ENCODE data around the gene LIME1.
A peak's percentile ranks its signal among the peaks of the same experiment; 100 is the strongest.
"Not testable (repeated sequence)": the region's sequence is repeated elsewhere in the genome, so short reads cannot be mapped to it uniquely, and the experiment has no call there.

Gene LIME1

DNA sequence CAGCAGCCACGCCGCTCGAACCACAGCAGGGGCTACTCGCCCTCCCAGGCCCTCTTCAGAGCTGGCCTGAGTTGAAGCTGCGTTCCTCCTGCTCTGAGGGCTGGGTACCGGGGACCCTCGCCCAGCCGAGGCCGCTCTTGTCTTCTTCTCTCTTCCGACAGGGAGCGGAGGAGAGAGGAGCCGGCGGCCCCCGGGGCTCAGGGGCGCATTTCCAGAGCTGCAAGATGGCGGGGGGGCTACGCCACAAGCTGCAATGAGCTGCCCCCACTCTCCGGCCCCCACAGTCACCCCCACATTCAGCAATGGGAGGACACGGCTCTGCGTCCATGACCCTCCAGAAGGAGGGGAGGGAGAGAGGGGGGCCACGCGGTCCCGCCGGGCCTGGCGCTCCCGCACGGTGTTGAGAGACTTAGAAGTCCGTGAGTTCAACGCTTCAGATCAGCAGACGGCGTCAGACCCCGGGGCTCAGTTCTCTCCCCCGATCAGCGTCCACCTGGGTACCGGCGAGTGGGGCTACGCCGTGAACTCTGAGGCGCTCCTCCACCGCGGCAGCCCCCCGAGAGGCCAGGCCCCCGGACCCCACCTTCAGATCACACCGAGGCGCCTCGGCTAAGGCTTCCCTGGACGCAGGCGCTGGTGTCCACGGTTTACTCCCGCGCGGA, 34.7 kb downstream of the LIME1 start:
- no peak for DNase-seq (ENCODE audit: low read depth in 2 of 2)

GRCh38 chr20:63772781-63773518, 36.5 kb downstream of the LIME1 start:
- DNase-seq (ENCODE audit: low read depth in 2 of 2), result no peak

DNA sequence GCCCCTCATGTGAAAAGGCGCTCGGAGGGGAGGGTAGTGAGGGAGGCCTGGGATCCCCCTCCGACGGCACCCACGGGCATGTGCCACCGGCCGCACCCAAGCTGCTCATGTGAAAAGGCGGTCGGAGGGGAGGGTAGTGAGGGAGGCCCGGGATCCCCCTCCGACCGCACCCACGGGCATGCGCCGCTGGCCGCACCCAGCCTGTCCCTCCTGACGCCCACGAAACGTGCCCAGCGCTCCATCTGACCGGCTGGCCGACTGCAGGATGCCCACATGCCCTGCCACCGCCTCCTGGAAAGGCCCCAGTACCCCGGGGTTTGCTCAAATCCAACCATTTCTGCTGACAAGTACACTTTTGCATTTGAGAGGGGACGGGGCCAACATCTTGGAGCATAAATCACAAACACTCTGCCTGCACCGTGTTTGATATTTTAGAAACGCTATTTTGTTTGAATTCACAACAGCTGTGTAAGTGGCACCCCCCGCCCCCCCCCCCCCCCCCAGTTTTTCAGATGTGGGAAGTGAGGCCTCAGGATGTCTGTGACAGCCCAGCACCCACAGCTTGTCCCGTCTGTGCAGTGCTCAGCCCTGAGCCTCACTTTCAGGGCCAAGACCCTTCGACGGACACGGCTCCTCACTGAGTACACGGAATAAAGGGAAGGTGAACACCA, 37.2 kb downstream of the LIME1 start:
- DNase-seq (ENCODE audit: low read depth in 2 of 2), result no peak

DNA sequence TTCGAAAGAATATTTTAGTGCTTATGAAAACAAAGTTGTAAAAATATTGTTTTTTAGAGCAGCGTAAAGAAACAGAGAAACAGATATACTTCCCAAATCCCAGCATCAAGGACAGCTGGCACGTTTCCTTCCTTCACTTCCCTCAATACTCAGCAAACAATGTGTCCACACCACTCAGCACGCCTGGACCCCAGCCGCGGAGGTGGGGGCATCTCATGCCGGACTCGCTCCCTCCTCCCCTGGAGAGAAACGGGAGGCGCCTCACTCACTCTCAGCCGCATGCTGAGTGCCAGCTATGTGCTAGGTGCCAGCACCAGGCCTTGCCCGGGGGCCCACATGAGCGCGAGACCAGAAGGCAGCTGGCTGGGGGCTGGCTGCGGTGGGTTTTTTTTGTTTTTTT, 37.8 kb downstream of the LIME1 start:
- no peak for DNase-seq (ENCODE audit: low read depth in 2 of 2)

- DNase-seq (ENCODE audit: low read depth in 2 of 2), result peak in 1 of 2 experiments; percentile 15
Observed at GRCh38 chr20:63775096-63775978, 38.9 kb downstream of the LIME1 start.

- not testable (repeated sequence) for DNase-seq (ENCODE audit: low read depth in 2 of 2)
Observed at GRCh38 chr20:63776875-63777274, 40.4 kb downstream of the LIME1 start.

- no peak for DNase-seq (ENCODE audit: low read depth in 2 of 2)
Observed at GRCh38 chr20:63777614-63778013, 41.1 kb downstream of the LIME1 start.

GRCh38 chr20:63778034-63778752, 41.7 kb downstream of the LIME1 start:
- no peak for DNase-seq (ENCODE audit: low read depth in 2 of 2)

DNA sequence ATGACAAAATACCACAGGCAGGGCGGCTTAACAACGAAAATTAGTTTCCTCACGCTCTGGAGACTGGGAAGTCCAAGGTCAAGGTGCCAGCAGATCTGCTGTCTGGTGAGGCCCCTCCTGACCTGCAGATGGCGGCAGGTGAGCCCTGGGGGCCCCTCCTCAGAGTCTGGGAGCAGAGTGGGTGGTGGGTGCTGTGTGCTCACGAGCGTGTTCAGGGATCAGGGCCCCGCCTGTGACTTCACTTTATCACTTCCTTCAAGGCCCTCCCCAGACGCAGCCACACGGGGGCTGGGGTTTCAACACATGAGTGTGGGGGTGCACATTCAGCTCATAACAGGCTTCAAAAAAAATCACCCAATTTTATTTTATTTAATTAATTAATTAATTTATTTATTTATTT, 42.4 kb downstream of the LIME1 start:
- DNase-seq (ENCODE audit: low read depth in 2 of 2), result no peak

DNA sequence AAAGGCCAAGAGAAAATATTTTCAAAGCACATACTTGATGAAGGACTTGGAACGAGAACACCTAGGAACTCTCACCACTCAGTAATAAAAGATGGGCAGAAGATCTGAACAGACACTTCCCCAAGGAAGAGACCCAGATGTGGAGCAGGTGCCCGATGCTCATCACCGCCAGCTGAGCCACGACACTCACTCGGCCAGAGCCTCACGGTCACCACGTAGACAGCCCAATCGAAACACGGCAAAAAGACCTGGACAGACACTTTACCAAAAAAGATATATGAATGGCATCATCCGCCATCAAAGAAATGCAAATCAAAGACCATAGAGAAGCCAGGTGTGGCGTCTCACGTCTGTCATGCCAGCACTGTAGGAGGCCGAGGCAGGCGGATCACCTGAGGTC, 44.7 kb downstream of the LIME1 start:
- DNase-seq (ENCODE audit: low read depth in 2 of 2), result no peak

GRCh38 chr20:63782051-63782471, 45.6 kb downstream of the LIME1 start:
- DNase-seq (ENCODE audit: low read depth in 2 of 2), result no peak

GRCh38 chr20:63782521-63782971, 46.1 kb downstream of the LIME1 start:
- no peak for DNase-seq (ENCODE audit: low read depth in 2 of 2)

DNA sequence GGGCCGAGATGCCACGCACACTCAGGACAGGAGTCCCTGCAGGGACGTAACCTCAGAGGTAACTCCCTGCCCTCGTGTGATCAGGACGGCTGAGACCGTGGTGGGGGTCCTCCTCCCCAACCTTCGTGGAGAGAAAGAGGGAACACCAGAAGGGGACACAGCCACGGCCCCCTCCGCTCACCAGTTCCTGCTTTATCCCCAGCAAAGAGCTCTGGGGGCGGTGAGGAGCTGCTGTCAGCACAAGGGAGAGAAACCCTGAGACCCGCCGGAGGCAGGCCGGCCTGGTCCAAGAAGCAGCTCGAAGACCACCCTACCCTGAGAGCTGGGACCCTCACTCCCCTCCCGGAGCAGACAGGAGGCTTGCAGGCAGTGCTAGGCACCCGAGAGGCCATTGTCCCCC, 47.5 kb downstream of the LIME1 start:
- DNase-seq (ENCODE audit: low read depth in 2 of 2), result no peak

DNA sequence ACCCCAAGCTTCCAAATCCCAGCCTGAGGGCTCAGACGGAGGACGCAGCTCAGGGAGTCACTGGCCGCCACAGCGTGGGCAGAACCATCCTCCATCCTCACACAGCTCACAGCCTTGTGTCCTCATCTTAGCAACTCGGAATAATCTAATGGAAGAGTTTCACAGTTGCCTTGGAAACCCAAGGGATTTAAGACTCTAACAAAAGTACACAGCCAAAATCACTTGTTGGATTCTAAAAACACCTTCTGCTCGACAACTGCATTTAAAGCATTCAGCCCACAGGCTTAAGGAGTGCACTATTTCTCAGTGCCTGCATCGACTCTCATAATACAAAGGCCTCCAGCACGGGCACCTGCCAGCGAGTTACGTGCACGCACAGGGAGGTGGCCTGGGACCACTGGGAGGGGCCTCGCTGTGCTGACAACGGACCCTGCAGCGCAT, 49.2 kb downstream of the LIME1 start:
- no peak for DNase-seq (ENCODE audit: low read depth in 2 of 2)

DNA sequence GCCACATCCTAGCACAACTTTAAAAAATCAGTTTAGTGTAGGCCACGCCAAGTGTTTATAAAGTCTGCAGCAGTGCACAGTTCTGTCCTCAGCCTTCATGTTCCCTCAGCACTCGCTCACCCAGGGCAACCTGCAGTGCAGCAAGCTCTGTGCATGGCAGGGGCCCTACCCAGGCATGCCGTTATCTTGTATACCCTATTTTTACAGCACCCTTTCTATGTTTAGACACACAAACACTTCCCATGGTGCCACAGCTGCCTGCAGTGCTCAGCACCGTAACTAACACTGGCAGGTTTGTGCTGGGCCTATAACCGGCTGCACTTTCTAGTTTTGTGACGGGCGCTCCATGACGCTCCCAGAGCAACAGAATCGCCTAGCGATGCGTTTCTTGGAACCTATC, 50.8 kb downstream of the LIME1 start:
- DNase-seq (ENCODE audit: low read depth in 2 of 2), result no peak

DNA sequence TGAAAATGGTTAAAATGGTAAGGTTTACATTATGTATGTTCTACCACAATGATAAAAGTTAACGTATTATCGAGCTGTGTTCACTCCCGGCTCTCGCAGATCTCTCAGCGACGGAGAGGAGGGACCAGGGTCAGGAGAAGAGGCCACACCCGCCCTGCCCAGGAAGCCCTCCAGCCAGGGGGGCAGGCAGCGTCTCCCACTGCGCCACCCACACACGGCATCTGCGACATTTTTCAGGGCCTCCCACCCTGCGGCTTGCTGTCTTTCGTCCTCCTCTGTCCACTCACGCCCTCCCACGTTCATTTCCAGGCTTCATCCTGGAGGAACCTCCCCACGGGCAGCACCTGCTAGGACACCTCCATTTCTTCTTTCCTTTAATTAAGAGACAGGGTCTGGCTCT, 51.3 kb downstream of the LIME1 start:
- no peak for DNase-seq (ENCODE audit: low read depth in 2 of 2)

Measured in fibroblast of skin of left quadriceps (primary cell).